HEK293T (cell line): ENCODE measurements around the gene CPAMD8.

Source experiments
- FOXK2 ChIP-seq: fragments of 450-650 bp; IDR thresholded peaks from 2 replicates; pipeline ENCODE4 v1.6.1; 2016; ENCODE audit warnings: mild to moderate bottlenecking
- FOXM1 ChIP-seq: fragments of 450-650 bp; IDR thresholded peaks from 2 replicates; pipeline ENCODE4 v1.6.1; 2017; ENCODE audit warnings: mild to moderate bottlenecking, borderline replicate concordance
- HDGF ChIP-seq: fragments of 450-650 bp; IDR thresholded peaks from 2 replicates; pipeline ENCODE4 v1.6.1; 2017; ENCODE audit warnings: antibody characterized with exemption, borderline replicate concordance
- SP1 ChIP-seq: fragments of 450-650 bp; IDR thresholded peaks from 2 replicates; pipeline ENCODE4 v1.6.1; 2017
- ZNF384 ChIP-seq: fragments of 450-650 bp; IDR thresholded peaks from 2 replicates; pipeline ENCODE4 v1.6.1; 2016
- TF ChIP-seq, protein P1 (sequence below): fragments of 450-650 bp; IDR thresholded peaks from 2 replicates; pipeline ENCODE4 v1.6.1; 2016

DNA sequence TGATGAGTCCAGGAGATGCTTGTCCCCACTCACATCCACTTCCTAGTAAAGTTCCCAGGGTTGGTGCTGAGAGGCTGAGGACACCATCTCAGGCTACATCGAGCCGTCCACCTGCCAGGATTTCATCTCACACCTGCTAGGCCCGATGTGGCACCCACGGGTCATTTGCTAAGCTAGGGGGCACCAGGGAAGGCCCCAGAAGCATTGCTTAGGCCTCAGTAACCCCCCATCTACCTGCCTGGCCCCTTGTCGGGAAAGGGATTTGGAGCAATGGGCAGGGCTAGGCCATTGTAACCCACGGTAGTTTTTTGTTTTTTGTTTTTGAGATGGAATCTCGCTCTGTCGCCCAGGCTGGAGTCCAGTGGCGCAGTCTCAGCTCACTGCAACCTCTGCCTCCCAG lies 86.0 kb downstream of the CPAMD8 start:
- no peak for TF ChIP-seq SP1
- no peak for TF ChIP-seq ZNF384
- TF ChIP-seq FOXM1, result no peak
- no peak for TF ChIP-seq FOXK2
- TF ChIP-seq HDGF, result no peak
- TF ChIP-seq, protein P1, sequence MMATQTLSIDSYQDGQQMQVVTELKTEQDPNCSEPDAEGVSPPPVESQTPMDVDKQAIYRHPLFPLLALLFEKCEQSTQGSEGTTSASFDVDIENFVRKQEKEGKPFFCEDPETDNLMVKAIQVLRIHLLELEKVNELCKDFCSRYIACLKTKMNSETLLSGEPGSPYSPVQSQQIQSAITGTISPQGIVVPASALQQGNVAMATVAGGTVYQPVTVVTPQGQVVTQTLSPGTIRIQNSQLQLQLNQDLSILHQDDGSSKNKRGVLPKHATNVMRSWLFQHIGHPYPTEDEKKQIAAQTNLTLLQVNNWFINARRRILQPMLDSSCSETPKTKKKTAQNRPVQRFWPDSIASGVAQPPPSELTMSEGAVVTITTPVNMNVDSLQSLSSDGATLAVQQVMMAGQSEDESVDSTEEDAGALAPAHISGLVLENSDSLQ, result no peak
